ENCODE data around the gene RBM18.
A peak's percentile ranks its signal among the peaks of the same experiment; 100 is the strongest.

Gene RBM18

DNA sequence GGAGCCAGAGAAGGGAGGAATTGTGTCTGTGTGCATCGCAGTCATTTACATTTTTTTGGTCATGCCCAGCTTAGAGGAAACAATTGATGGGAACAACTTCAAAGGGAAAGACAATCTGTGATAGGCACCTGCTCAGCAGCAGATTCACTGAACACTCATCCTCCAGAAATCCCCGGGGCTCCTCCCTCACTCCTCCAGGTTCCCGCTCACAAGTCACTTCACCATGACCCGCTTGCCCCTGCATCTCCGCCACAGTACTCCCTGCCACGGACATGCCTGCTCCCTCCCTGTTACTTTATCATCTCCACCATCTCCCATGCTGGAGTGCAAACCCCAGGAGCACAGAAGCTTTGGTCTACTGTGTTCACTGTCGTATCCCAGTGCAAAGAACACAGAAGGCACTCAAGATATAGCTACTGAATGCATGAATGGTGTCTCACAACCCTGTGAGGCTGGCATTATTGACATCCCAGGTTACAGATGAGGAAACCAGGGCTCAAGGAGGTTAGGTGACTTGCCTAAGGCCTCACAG, 52.1 kb downstream of the RBM18 start:
- in situ Hi-C loops (cut with MboI; ENCODE audit: low pct_unique_long_range_greater_than_20kb, low sequenced_read_pairs) = no loop called here
- no peak for DNase-seq

DNA sequence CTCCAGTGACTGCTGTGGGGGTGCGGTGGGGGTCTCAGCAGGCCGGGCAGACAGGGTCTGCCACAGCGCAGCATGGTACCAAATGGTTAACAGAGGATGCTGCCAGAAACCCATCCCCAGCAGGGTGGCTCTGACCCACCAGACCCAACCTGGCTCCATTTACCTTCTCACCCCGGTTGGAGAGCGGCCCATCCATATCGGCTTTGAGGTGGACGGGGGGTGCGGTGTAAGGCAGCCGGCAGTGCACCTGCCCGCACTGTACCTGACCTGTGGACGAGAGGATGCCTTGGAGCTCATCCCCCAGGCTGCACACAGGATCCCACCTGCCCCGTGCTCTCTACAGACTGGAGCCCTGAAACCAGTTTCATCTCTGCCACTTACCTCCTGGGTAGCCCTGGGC, 55.2 kb downstream of the RBM18 start:
- in situ Hi-C loops (cut with MboI; ENCODE audit: low pct_unique_long_range_greater_than_20kb, low sequenced_read_pairs) = loop anchor here (5.0 kb wide), 1 partner anchor 37 kb away; no protein-coding TSS in a partner anchor
- DNase-seq = no peak

DNA sequence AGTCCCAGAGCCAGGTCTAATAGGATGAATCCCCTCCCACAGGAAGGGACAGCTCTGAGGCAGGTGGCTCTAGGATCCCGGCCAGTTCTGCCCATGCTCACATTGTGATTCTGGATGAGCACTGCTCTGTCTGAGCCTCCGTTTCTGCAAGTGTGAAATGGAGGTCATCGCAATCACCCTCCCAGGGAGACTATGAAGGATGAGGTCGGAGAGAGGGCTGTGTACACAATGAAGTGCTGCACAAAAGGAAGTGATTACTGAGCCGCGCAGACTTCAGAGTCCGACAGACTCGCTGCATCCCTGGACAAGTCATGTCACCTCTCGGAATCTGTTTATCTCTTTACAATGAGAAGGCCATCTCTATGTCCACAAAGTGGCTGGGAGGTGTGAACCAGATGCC, 57.5 kb downstream of the RBM18 start:
- no peak for DNase-seq

DNA sequence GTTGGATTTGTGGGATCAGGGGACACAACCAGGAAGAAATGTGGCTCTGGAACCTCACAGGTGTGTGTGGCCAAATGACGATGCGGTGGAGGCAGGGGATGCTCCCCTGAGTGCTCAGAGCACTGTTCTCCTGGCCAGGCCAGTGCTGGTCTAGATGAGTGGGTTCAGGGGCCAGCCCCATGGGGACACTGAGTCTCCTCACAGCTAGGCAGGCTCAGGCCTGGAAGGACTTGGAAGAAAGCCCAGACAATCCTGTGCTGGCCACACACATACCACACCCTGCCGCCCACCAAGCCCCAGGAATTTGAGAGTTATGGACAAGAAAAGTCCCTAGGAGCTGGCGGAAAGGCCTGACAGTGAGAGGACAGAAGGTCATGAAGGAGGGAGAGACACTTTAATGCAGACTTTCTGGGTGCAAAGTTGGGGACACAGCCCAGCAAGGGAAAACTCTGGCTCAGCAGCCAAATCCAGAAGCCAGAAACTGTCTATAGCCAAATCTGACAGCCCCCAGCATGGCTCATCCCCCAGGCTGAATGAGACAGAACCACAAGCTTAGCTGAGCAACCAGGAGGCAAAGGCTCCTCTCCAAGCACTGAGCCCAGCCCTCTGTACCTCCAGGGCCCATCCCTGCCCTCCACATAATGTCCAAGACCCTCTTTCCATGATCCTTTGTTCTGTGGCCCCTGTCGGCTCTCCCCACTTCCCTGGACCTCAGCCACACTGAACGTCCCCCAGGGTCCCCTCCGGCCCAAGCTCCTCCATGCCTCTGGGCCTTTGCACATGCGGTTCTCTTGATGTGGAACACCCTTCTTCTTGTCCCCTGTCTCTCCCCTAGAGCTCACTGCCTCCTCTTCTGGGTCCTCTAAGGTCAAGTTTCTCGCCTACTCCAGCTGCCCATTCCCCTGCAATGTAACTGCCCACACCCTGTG, 58.3 kb downstream of the RBM18 start:
- in situ Hi-C loops (cut with MboI; ENCODE audit: low pct_unique_long_range_greater_than_20kb, low sequenced_read_pairs) = loop anchor here (5.0 kb wide), 1 partner anchor 34 kb away; no protein-coding TSS in a partner anchor
- no peak for DNase-seq

More for the DNA sequence above, 57.5 kb downstream of the RBM18 start:
- in situ Hi-C loops (cut with MboI; ENCODE audit: low pct_unique_long_range_greater_than_20kb, low sequenced_read_pairs) = loop anchor here (5.0 kb wide), 1 partner anchor 35 kb away; no protein-coding TSS in a partner anchor

DNA sequence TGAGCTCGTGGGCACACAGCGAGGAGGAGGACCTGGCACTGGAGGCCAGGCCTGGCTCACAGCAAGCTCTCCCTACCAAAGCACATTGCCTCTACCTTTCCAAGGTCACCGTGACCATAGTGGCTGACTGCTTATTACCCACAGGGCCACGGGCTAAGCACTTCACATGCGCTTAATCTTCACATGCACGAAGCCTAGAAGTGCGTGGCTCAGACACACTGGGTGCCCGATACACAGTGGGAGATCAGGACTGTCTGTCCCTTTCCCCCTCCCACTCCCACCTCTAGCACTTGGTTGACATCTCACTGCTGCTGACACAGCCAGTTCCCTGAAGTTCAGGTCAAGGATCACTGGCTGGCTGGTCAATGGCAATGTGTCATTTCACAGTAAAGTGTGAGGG, 59.5 kb downstream of the RBM18 start:
- in situ Hi-C loops (cut with MboI; ENCODE audit: low pct_unique_long_range_greater_than_20kb, low sequenced_read_pairs) = loop anchor here (5.0 kb wide), 1 partner anchor 33 kb away; no protein-coding TSS in a partner anchor
- DNase-seq = no peak

DNA sequence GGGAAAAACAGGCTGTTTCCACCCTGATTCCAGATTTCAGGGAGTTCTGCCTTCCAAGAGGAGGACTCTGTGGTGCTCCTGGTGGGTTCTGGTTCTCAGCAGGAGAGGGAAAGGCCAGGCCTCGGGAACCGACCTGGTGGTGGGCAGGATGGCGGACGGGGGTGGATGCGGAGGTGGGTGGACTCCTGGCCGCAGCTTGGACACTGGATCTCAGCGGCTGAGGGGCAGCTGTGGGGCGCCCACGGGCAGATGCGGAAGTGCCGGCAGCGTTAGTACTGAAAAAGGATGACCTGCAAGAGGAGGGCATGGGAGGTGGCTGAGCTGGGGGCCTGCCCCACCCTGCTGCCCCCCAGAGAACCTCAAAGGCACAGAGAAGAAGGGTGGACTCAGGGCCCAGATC, 60.1 kb downstream of the RBM18 start:
- DNase-seq = no peak
- in situ Hi-C loops (cut with MboI; ENCODE audit: low pct_unique_long_range_greater_than_20kb, low sequenced_read_pairs) = no loop called here

DNA sequence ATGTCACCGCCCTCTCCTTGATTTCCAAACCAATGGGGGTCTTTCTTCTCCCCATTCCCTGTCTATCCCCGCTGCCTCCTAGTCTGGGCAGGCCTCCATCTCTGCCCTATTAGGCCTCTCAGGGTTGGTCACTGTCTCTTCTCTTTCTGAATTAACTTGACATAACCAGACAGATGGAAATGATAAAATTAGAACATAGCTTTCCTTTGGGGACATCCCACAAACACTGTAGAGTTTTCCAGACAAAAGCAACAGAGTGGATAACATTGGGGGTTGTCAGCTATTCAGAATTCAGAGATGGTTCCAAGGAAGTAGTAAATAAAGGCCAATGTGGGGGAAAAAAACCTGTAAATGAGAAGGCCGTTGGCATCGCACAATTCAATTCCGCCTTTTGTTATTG, 60.6 kb downstream of the RBM18 start:
- in situ Hi-C loops (cut with MboI; ENCODE audit: low pct_unique_long_range_greater_than_20kb, low sequenced_read_pairs) = no loop called here
- DNase-seq = no peak

DNA sequence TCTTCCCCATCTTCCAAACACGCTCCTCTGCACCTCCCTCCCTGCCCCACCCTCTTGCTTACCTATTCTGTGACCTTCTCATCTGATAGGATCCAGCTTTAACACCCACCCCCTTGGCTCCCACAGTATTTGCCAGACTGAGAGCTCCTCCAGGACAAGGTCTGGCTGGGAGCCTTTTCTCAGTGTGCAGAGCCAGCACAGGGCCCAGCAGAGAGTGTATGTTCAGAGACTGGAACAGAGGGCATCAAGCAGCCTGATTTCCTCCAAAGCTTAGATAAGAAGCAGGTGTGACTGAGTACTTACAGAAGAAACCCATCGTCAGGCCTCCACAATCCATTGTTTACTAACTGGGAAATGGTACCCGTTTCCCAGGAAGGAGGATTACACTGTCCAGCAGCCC, 62.5 kb downstream of the RBM18 start:
- in situ Hi-C loops (cut with MboI; ENCODE audit: low pct_unique_long_range_greater_than_20kb, low sequenced_read_pairs) = no loop called here

DNA sequence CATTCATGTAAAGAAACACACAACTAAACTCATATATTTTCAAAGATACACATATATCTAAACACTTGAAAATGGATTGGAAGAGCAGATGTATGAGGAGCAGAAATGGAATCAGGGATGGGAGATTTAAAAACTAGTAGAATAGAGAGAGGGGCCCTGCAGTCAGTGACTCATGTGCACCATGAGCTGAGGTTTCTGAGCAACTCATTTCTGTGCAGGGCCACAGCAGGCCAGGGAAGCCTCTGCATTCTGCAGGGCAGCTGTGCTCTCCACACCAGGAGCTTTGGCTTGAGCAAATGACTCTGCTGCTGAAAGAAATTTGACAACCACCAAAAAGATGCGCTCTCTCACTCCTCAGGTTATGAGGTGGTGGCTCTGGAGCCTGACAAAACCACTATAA, 63.0 kb downstream of the RBM18 start:
- in situ Hi-C loops (cut with MboI; ENCODE audit: low pct_unique_long_range_greater_than_20kb, low sequenced_read_pairs) = no loop called here
- DNase-seq = no peak

More for the DNA sequence above, 62.5 kb downstream of the RBM18 start:
- DNase-seq = no peak

DNA sequence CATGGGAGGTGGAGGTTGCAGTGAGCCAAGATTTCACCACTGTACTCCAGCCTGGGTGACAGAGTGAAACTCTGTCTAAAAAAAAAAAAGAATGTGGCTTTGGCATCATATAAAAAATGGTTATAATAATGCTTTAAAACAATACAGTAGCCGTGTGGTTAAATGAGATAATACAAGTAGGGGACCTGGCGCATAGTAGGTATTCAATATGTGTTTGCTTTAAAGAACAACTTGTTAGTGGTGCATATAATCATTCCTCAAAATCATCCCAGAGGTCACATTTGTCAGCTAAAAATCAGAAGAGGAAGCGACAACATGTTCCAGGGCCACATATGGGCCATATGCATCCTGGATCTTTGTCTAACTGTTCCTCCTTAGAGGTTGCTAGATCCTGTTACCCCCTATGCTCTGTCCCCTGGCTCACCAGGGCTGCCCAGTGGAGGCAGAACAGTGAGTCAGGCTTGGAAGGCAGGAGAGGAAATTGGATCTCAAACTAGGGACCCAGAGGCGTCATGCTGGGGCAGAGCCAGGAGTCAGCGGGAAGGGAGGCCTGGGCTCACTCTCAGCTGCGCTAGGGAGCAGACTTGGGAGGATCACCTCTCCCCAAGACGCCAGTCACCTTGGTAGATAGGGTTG, 63.6 kb downstream of the RBM18 start:
- in situ Hi-C loops (cut with MboI; ENCODE audit: low pct_unique_long_range_greater_than_20kb, low sequenced_read_pairs) = no loop called here
- DNase-seq = peak; percentile 26

DNA sequence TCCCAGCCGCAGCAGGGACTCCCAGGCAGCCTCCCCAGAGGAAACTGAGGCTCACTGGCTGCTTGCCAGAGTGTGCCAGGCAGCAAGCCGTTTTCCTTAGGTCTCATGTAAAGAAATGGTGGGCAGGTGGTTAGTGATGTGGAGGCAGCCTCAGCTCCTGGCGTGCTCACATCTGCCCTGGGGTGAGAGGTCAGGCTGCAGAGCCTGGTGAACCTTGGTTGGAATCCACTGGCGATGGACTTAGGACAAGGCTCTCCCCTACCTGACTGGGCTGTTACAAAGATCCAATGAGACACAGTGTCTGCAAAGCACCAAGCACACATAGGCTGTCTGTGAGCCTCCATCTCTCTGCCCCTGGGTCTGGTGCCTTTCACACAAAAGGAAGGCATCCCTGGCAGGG, 66.8 kb downstream of the RBM18 start:
- no peak for DNase-seq
- in situ Hi-C loops (cut with MboI; ENCODE audit: low pct_unique_long_range_greater_than_20kb, low sequenced_read_pairs) = no loop called here

DNA sequence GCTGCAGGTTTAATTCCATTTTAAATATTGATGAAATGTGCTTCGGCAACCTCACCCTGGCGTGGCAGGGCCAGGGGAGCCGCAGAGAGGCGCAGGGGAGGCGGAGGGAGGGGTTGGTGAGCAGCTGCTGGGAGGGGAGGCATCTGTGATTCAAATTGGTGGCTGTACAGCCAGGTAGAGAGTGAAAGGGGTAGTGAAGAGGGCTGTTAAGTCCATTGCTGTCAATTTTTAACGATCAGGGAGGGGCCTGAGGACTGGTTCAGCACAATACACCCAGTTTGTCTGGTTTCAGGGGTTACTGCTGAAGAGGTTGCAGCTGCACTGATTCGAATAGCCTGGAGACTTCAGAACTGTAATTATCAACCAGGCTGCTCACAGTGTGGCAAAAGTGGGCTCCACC, 67.2 kb downstream of the RBM18 start:
- no peak for DNase-seq
- in situ Hi-C loops (cut with MboI; ENCODE audit: low pct_unique_long_range_greater_than_20kb, low sequenced_read_pairs) = no loop called here

DNA sequence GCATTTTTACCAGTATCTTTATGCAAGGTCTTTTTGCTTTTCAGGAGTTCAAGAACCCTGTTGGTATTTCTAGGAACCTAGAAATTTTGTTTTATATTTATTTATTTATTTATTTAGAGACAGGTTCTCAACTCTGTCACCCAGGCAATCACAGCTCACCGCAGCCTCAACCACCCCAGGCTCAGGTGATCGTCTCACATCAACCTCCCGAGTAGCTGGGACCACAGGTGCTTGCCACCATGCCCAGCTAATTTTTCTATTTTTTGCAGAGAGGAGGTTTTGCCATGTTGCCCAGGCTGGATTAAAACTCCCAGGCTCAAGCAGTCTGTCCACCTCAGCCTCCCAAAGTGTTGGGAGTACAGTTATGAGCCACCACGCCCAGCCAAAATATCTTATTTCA, 68.8 kb downstream of the RBM18 start:
- DNase-seq = no peak
- in situ Hi-C loops (cut with MboI; ENCODE audit: low pct_unique_long_range_greater_than_20kb, low sequenced_read_pairs) = no loop called here

DNA sequence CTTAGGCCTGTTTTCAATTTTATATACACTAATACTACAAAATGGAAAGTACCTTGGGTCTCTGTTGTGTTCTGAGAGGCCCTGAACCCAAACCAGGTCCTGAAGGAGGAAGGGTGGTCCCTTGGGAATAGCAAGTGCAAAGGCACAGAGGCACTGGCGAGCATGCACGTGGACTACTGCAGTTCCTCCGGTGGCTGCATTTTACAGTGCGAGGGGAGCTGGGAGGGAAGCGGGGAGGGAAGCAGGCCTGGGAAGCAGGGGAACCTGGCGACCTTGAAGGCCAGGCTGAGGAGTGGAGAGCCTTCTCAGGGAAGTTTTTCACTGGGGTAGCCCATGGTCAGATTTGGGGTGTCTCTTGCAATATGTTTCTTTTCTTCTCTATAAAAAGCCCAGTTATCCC, 71.0 kb downstream of the RBM18 start:
- in situ Hi-C loops (cut with MboI; ENCODE audit: low pct_unique_long_range_greater_than_20kb, low sequenced_read_pairs) = no loop called here
- DNase-seq = no peak

DNA sequence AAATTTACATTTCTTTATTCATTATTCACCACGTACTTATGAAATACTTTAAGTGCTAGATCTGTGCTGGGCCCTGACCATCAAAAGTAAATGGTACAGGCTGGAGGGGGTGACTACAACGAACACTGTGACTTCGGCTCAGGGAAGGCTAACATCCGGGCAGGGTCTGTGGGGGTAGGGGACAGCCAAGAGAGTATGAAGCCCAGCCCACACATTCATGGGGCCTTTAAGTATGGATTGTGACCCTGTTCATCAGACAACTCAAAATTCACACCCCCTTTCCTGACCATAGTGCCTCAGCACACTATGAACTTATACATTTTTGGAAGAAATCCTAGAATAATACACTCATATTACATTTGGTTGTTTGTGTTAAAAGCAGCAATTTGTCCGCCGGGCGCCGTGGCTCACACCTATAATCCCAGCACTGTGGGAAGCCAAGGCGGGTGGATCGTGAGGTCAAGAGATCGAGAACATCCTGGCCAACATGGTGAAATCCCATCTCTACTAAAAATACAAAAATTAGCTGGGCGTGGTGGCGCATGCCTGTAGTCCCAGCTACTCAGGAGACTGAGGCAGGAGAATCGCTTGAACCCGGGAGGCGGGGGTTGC, 71.6 kb downstream of the RBM18 start:
- no peak for DNase-seq
- in situ Hi-C loops (cut with MboI; ENCODE audit: low pct_unique_long_range_greater_than_20kb, low sequenced_read_pairs) = no loop called here

DNA sequence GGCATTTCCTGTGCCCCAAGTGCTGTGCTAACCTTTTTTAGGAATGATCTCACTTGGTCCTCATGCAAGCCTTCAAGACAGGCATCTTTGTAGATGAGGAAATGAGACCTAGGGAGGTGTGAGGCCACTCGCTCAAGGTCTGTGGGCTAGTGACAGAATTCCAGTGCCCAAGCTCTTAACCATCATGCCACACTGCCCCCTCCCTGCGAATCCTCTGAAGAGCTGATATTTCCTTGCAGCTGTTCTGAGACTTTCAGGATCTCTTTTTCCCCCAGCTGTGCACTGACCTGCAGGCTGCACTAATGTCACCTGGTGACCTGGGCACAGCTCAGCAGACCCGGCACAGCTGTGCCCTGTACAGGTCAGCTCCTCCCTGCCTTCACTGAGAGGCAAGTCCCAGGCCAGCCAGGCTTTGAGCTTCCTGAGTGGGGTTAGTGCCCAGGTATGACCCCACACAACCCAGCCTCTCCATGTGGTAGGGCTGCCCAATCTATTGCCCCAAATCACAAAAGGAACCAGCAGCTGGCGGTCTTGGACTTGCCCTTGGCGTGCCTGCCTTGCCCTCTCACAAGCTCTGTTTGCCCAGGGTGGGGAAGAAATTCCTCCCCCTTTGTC, 72.3 kb downstream of the RBM18 start:
- no peak for DNase-seq
- in situ Hi-C loops (cut with MboI; ENCODE audit: low pct_unique_long_range_greater_than_20kb, low sequenced_read_pairs) = no loop called here

DNA sequence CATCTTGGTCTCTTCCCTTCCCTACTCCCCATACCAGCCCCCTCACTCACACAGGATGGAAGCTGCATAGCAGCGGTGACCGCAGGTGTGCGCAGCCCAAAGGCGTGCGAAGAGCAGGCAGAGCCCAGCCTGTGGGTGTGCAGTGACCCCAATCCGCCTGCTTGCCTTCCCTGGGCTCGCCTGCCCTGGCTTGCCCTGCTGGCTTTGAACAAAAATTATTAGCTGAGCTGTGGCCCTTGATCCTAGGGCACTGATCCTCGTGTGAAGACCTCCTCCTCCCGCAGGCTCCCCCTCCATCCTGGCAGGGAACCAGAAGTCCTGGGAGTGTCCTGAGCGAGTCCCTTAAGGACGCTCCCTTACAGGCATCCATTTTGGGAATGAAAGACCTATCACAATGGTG, 73.1 kb downstream of the RBM18 start:
- no peak for DNase-seq
- in situ Hi-C loops (cut with MboI; ENCODE audit: low pct_unique_long_range_greater_than_20kb, low sequenced_read_pairs) = no loop called here

DNA sequence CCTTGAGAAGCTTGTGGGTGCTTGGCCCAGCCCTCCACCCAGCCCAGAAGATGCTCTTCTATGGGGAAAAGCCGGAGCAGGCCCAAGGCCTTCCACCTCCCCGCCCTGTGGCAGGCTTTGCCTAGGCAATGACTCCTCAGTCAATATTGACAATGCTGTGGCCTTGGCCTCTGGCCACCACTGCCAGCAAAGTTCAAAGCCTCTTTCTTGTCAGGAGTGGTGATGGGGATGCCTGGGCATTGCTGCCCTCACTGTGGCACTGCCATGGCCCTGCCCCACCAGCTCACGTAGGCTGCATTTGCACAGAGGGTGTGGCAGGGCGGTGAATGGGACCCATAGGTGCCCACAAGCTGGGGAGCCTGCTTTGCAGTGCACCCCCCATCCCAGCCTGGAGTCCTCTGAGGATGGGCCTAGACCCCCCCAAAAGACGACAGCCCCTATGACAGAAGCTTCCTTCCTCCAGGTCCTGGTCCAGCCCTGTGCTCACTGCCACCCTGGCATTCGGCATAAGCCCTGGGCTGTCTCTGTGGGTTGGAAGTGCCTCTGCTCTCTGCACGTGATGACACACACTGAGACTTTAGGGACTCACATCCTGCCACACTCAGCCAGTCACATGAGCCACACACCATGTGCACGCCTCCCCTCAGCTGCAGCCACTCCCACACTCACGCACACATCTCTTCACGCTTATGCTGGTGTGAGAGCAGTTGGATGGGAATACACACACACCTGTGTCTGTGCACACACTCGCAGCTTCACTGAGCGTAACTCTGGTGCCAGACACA, 73.9 kb downstream of the RBM18 start:
- in situ Hi-C loops (cut with MboI; ENCODE audit: low pct_unique_long_range_greater_than_20kb, low sequenced_read_pairs) = no loop called here
- no peak for DNase-seq

DNA sequence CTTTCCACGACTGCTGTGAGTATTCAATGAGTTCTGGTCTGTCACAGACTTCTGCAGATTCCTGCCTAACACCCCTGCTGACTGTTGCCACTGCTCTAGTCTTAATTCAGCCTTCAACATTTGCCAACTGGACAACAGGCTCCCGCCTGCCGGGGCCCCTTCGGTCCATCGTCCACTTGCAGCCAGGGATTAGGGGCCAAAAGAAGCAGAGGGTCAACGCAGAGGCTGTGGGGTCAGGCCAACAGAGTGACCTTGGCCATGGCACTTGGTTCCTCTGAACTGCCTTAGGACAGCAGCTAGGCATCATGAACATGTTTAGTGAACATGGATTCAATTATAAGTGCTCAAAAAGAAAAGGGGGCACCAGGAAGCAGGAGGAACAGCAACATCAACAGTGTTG, 76.3 kb downstream of the RBM18 start:
- in situ Hi-C loops (cut with MboI; ENCODE audit: low pct_unique_long_range_greater_than_20kb, low sequenced_read_pairs) = no loop called here
- no peak for DNase-seq
